Panc1 (cell line): ENCODE results near the gene LRRC30. TPM values are rescaled to one million over a fixed set of nuclear protein-coding genes. Genes with fewer than 3 reads are reported as not detected.

Source experiments
- ATAC-seq: fragments of 200-7000 bp; cut with Tn5 transposase; 2 replicates; pipeline ENCODE4 v1.9.1; 2020; ENCODE audit warnings: mild to moderate bottlenecking, moderate library complexity
- BruUV-seq: library from RNA; stranded (reverse); fragments of 400-500 nt; replicated peaks from 2 replicates; lab custom pipeline; 2021; lab: Mats Ljungman, UMichigan
- CTCF ChIA-PET: fragments of 300-600 bp; sonication (Branson Sonifier 250); formaldehyde crosslinking; loops from one replicate; lab custom pipeline; 2022; ENCODE audit warnings: antibody characterized with exemption; lab: Charles Lee
- POLR2A ChIA-PET: fragments of 300-600 bp; sonication (Branson Sonifier 250); formaldehyde crosslinking; loops from one replicate; lab custom pipeline; 2022; ENCODE audit warnings: antibody characterized with exemption; lab: Charles Lee
- DNase-seq: peaks from one replicate; pipeline ENCODE4 v3.0.0-alpha.2; 2010; ENCODE audit warnings: low read depth, low spot score
- H3K27ac ChIP-seq: 2 replicates; pipeline ENCODE4 v1.5.1; 2011; ENCODE audit warnings: mild to moderate bottlenecking, low read length, inconsistent platforms
- H3K27me3 ChIP-seq: fragments of 200-500 bp; sonication (Bioruptor generic); 2 replicates; pipeline ENCODE4 v1.6.0; 2014; ENCODE audit warnings: low read length, inconsistent platforms; ENCODE audit not compliant: control insufficient read depth, insufficient read depth
- H3K36me3 ChIP-seq: fragments of 200-500 bp; sonication (Bioruptor generic); 2 replicates; pipeline ENCODE4 v1.5.1; 2014; ENCODE audit warnings: inconsistent platforms, mild to moderate bottlenecking, low read length, moderate library complexity; ENCODE audit not compliant: control insufficient read depth, insufficient read depth
- H3K4me1 ChIP-seq: 2 replicates; pipeline ENCODE4 v1.5.1; 2011; ENCODE audit warnings: inconsistent platforms, mild to moderate bottlenecking, low read length, moderate library complexity; ENCODE audit not compliant: control insufficient read depth, insufficient read depth
- H3K4me3 ChIP-seq, 2 experiments: 2 replicates each; pipeline ENCODE4 v1.5.1; 2011 to 2012; ENCODE audit warnings: low read depth in 2 of 2, low read length in 2 of 2, mild to moderate bottlenecking in 2 of 2, inconsistent platforms in 1 of 2, moderate library complexity in 1 of 2
- H3K9me3 ChIP-seq: fragments of 200-500 bp; sonication (Bioruptor generic); 2 replicates; pipeline ENCODE4 v1.5.1; 2014; ENCODE audit warnings: low read depth, mild to moderate bottlenecking, inconsistent platforms, low read length, moderate library complexity; ENCODE audit not compliant: control insufficient read depth, insufficient read depth
- CTCF ChIP-seq: fragments of 450-650 bp; IDR thresholded peaks from 2 replicates; pipeline ENCODE4 v1.5.1; 2017; ENCODE audit warnings: mild to moderate bottlenecking
- POLR2AphosphoS5 ChIP-seq: IDR thresholded peaks from 2 replicates; pipeline ENCODE4 v1.6.1; 2012; ENCODE audit warnings: mild to moderate bottlenecking, low read depth, low read length, moderate library complexity
- REST ChIP-seq, 2 experiments: IDR thresholded peaks; 2 replicates each; pipeline ENCODE4 v1.6.1; 2011 to 2012; ENCODE audit warnings: low read depth in 2 of 2, control low read depth in 1 of 2, low read length in 1 of 2, mild to moderate bottlenecking in 1 of 2, moderate library complexity in 1 of 2; ENCODE audit not compliant: insufficient read depth in 1 of 2
- SIN3A ChIP-seq: IDR thresholded peaks from 2 replicates; pipeline ENCODE4 v1.6.1; 2012; ENCODE audit warnings: low read depth, mild to moderate bottlenecking, low read length, moderate library complexity, borderline replicate concordance; ENCODE audit not compliant: insufficient read depth
- TCF7L2 ChIP-seq: IDR thresholded peaks from 2 replicates; pipeline ENCODE4 v1.6.1; 2011; ENCODE audit warnings: mild to moderate bottlenecking, low read depth, low read length, inconsistent platforms
- in situ Hi-C: cut with HindIII; loops from 2 replicates; pipeline ENCODE4 v1.10.0; 2016; ENCODE audit warnings: low sequenced_read_pairs, low pct_unique_long_range_greater_than_20kb
- intact Hi-C: fragments of 100-400 bp; cut with micrococcal nuclease; formaldehyde crosslinking; loops from one replicate; pipeline ENCODE4 v1.10.0; 2022; ENCODE audit not compliant: unreplicated experiment
- total RNA-seq: library from RNA; stranded (reverse); gene quantifications from one replicate; pipeline ENCODE4 v1.2.1, GENCODE V29; 2021; ENCODE audit not compliant: unreplicated experiment

LRRC30 gene
- total RNA-seq, 1 experiment from 2014 or later: not detected

GRCh38 chr18:7198326-7198725 is 32.6 kb upstream of the LRRC30 start:
- no peak for DNase-seq
- in situ Hi-C loops (no loop called here), intact Hi-C loops (no loop called here)
- no peak overlapping the region for H3K27ac ChIP-seq
- BruUV-seq: no TSS peak
- H3K36me3 ChIP-seq: no peaks in the 10 kb centered on the region
- H3K27me3 ChIP-seq: no peaks in the 10 kb centered on the region
- no peak for ATAC-seq
- ChIA-PET POLR2A (no interaction called here), CTCF (no interaction called here)
- H3K4me1 ChIP-seq: no peaks in the 10 kb centered on the region
- no peak overlapping the region for H3K4me3 ChIP-seq
- TF ChIP-seq TCF7L2: no peak
- no peak for TF ChIP-seq SIN3A
- no peak for TF ChIP-seq CTCF
- no peak for TF ChIP-seq REST (IDR thresholded peaks at IDR 0.05; ENCODE audit: insufficient read depth in 1 of 2, low read depth in 2 of 2, low read length in 1 of 2)
- no peak for TF ChIP-seq POLR2AphosphoS5
- no peaks in the 10 kb centered on the region for H3K9me3 ChIP-seq

- Histone ChIP-seq H3K27ac (no peak overlapping the region), H3K36me3 (no peaks in the 10 kb centered on the region), H3K4me3 (no peak overlapping the region), H3K9me3 (no peaks in the 10 kb centered on the region), H3K27me3 (no peaks in the 10 kb centered on the region), H3K4me1 (no peaks in the 10 kb centered on the region)
- intact Hi-C loops: no loop called here
- POLR2A ChIA-PET: no interaction called here
- CTCF ChIA-PET: no interaction called here
- TF ChIP-seq SIN3A (no peak), TCF7L2 (no peak), POLR2AphosphoS5 (no peak), CTCF (no peak), REST (IDR thresholded peaks at IDR 0.05; ENCODE audit: insufficient read depth in 1 of 2, low read depth in 2 of 2, low read length in 1 of 2) (no peak)
- DNase-seq (no peak), ATAC-seq (no peak)
- in situ Hi-C loops: no loop called here
- no TSS peak for BruUV-seq
Observed at GRCh38 chr18:7201096-7201495, 29.8 kb upstream of the LRRC30 start.
